GM10847 (cell line): ENCODE data around the gene SAP30BP.

Experiments used
- POLR2A ChIP-seq: IDR thresholded peaks from 2 replicates; pipeline ENCODE4 v1.6.1; 2011; ENCODE audit not compliant: insufficient read length; ENCODE audit errors: extremely low read depth

The SAP30BP gene

DNA sequence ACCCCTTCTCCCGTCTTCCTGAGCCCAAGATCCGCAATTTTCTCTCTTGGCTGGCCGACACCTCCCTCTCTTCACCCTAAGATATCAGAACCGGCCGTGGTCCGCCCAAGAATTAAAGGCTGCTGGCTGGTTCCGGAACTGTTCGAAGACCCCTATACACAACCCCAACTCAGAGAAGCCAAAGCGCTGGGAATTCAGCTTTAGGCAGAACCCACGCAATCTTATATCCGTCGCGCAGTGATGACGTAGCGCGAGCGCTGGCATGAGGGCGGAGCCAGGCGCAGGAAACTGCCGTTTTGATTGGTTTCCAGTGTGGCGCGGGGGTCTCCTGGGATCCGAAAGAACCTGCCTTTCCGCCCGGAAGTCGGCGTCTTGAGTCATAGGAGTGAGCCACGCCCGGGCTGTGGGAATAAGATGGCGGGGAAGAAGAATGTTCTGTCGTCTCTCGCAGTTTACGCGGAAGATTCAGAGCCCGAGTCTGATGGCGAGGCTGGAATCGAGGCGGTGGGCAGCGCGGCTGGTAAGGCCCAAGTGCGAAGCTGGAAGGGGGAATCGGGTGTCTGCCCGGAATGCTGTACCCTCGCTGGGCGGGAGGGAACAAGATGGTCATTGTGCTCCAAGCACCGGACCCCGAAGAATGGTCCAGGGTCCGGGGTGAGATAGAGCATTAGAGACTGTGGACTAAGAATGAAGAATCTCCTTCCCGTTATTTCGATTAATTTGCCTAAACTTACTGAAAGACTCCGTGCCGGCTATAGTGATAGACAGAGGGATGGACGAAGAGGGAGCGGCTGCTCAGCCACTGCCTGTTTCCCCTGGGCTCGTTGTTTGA is at the start of gene SAP30BP, which contains the start of gene RECQL5:
TSS of gene SAP30BP (plus strand) at position 380 of the 832 bp plus-strand sequence. CDS start at position 415, 35 bp downstream.
TSS of gene RECQL5 (minus strand) at position 196 of the 832 bp plus-strand sequence. CDS start 597 bp downstream, outside the sequence.
- peak; percentile 58 for TF ChIP-seq POLR2A

DNA sequence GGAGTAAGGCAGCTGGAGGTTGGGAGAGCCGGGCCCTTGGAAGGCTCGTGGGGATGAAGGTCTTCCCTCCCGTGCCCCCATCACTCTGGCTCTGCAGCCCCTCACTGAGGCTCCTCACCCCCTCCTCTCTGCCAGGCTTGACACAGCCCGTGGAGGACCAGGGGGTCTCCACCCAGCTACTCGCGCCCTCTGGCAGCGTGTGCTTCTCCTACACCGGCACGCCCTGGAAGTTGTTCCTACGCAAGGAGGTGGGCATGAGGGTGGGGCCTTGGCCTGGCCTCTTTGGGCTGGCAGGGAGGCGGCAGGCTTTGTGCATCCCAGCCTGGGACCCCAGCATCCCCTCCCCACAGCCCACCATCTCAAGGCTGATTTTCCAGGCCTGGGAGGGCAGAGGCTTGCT is 49.5 kb upstream of the SAP30BP start:
- no peak for TF ChIP-seq POLR2A

DNA sequence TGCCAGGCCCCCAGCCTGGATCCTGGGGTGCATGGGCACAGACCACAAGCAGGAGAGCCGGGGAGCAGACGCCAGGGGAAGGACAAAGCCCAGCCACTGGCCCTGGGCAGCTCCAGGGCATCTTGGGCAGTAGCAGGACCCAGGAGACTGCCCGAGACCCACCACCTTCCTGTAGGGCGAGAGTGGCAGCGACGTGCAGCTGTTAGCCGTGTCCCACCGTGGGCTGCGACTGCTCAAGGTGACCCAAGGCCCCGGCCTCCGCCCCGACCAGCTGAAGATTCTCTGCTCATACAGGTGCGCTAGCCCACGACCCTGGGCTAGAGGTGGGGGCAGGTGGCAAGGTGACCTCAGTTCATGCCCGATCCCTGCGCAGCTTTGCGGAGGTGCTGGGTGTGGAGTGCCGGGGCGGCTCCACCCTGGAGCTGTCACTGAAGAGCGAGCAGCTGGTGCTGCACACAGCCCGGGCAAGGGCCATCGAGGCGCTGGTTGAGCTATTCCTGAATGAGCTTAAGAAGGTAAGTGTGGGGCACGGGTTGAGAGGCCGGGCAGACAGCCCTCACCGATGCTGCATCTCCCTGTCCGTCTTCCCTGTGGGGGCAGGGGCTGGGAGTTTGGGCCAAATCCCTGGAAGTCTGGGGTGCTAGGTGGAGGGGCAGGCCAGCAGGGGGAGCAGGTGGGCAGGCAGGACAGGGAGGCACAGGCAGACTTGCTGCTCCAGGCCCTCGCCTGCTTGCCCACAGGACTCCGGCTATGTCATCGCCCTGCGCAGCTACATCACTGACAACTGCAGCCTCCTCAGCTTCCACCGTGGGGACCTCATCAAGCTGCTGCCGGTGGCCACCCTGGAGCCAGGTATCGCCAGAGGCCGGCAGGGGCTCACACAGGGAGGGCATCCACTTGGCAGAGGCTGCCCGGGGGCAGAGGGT is 47.4 kb upstream of the SAP30BP start:
- TF ChIP-seq POLR2A: no peak

- TF ChIP-seq POLR2A: no peak
These were observed 45.6 kb upstream of the SAP30BP start for GRCh38 chr17:75621489-75621888.

DNA sequence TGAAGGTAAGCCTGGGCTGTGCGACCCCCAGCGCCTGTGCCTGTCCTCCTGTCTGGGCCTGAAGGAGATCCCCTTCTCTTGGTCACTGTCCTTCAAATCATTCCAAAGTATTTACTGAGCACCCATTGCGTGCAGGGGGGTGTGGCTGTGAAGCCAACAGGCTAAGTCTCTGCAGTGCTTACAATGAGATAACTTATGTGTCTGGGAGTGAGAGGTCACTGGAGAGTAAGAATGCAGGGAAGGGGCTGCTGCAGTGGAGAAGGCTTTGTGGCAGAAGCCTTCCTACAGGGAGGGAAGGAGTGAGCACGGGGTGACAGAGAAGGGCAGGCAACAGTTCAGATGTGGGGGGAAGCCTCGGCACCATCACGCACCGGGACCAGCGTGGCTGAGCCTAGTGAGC is 45.1 kb upstream of the SAP30BP start:
- TF ChIP-seq POLR2A: no peak

DNA sequence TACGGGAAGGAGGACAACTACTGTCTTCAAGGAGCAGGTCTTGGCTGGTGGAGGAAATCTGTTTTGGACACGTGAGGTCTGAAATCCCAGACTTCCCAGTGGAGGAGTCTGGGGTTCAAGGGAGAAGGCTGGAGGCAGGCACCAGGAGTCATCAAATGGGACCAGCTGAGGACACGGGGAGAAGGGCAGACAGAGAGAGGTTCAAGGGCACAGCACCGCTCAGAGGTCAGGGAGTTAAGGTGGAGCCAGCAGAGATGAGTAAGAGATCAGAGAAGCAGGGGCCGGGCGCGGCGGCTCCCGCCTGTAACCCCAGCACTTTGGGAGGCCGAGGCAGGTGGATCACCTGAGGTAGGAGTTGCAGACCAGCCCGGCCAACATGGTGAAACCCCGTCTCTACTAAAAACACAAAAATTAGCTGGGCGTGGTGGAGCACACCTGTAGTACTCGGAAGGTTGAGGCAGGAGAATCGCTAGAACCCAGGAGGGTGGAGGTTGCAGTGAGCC is 44.3 kb upstream of the SAP30BP start:
- no peak for TF ChIP-seq POLR2A

GRCh38 chr17:75623386-75623785 is 43.8 kb upstream of the SAP30BP start:
- TF ChIP-seq POLR2A: no peak

GRCh38 chr17:75624021-75624420 is 43.1 kb upstream of the SAP30BP start:
- no peak for TF ChIP-seq POLR2A

GRCh38 chr17:75624714-75625345 is 42.3 kb upstream of the SAP30BP start:
- no peak for TF ChIP-seq POLR2A

DNA sequence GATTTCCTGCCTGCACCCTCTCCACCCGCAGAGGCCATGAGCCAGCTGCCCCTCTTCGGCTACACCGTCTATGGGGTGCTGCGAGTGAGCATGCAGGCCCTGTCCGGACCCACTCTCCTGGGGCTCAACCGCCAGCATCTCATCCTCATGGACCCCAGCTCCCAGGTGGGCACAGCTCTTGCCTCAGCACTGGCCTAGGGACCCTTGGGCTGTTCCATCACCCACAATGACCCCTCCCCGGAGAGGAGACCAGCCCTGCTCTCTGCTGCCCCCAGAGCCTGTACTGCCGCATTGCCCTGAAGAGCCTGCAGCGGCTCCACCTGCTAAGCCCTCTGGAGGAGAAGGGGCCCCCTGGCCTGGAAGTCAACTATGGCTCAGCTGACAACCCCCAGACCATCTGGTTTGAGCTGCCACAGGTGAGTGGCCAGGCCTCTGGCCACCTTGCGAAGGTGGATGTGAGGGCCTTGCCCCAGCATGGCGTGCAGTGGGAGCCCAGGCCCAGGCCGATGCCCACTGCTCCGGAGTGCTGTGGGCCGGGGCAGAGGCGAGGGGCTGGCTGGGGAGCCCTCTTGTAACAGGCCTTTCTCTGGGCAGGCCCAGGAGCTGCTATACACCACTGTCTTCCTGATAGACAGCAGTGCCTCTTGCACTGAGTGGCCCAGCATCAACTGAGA is 41.2 kb upstream of the SAP30BP start:
- no peak for TF ChIP-seq POLR2A

DNA sequence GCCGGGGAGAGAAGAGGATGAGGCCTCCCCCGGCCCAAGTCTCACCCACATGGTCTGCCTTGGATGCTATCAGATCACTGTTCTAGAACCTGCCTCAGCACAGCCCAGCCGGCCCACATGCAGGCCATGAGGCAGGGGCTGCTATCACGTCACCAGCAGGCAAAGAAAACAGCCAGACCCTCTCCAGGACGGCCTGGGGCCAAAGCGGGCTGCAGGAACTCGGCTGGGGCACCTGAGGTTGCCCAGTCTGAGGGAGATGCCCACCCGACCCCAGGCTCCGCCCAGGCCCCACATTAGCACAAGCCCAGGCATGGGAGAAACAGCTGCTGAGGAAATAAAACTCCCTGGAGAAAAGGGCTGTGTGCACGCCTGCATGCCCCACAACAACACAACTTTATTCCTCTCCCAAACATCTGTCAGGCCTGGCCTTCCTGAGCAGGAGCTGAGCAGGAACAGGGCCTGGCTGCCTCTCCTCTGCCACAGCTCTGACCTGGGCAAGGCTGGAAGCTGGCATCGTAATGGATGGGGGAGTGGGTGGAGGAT is 40.6 kb upstream of the SAP30BP start:
- TF ChIP-seq POLR2A: no peak

DNA sequence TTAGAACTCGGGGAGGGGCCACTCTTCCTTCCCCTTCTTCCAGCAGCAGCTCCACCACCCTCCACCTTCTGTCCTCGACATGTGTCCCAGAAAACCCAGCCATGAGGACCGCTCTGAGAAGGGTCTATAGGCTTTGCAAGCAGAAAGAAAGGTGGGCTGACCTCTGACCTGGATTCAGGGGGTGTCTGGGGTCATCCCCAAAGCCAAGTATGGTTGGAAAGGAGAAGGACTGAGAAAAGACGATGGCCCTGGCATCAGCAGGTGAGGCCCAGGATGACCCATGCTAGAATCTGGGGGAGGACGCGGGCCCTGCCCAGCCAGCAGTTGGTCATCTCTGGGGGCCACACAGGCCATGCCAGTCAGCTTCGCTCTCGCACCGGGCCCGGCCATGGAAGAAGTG is 40.0 kb upstream of the SAP30BP start:
- no peak for TF ChIP-seq POLR2A

DNA sequence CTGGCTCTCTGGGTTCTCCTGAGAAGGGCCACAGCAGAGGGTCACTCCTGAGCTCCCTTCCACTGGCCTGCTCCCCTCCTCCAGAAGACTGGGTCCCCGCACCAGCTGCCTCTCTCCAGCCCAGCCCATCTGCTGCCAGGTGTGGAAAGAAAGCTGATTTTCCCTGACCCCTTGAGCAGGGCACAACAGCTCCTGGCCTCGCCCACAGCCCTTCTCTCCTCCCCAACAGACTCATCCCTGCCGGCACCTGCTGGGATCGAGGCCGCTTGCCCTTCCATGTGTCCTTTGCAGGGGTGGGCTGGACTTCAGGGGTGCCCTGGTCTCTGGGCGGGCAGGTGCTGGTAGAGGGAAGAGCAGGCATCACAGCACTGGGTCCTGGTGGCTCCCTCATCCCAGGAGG is 38.7 kb upstream of the SAP30BP start:
- TF ChIP-seq POLR2A: no peak

- TF ChIP-seq POLR2A: no peak
These were observed 38.0 kb upstream of the SAP30BP start for GRCh38 chr17:75629157-75629556.
